Measurements from ENCODE around the gene SYP. TPM values are rescaled to one million over a fixed set of nuclear protein-coding genes. Genes with fewer than 3 reads are reported as not detected.

Gene SYP
- total and polyA plus RNA-seq, 10 of the 15 experiments (the other 5 are each of a cell fraction or from before 2014, with no cell fraction given), result 0.34 to 1.7 (median 0.74) TPM

- TF ChIP-seq ZNF207 (IDR thresholded peaks at IDR 0.05; ENCODE audit: borderline replicate concordance), result 0 out of 2 replicates have a peak, but pooled peaks have one; percentile 46
These were observed 13.6 kb downstream of the SYP start, which contains the start of gene PRICKLE3 (continued) for GRCh38 chrX:49186125-49187027.

GRCh38 chrX:49184294-49185281 lies 15.4 kb downstream of the SYP start:
- Histone ChIP-seq H3K36me3 (ENCODE audit: control insufficient read depth in 2 of 2, insufficient read depth in 2 of 2, low read length in 1 of 2) (peaks cover 0 to 3% of the 10 kb centered on the region in 2 experiments; a peak in 2 of 4 replicates), H3K27ac (ENCODE audit: control insufficient read depth, insufficient read depth) (peak overlapping the region; percentile 55), H4K20me1 (ENCODE audit: control insufficient read depth, insufficient read depth) (no peaks in the 10 kb centered on the region), H3K79me2 (ENCODE audit: control insufficient read depth, insufficient read depth, low read length) (peaks cover 5% of the 10 kb centered on the region), H3K4me3 (peak overlapping the region; percentile 80), H2AFZ (ENCODE audit: control insufficient read depth, low read depth, low read length) (no peak overlapping the region), H3K9me3 (replicated peaks; ENCODE audit: control insufficient read depth, insufficient read depth, low read length) (no peaks in the 10 kb centered on the region; the same call in 2 of the 3 replicates), H3K4me1 (ENCODE audit: control insufficient read depth, insufficient read depth, low read length) (peaks cover 1% of the 10 kb centered on the region; the same call in 1 of the 2 replicates), H3K9ac (ENCODE audit: control insufficient read depth, insufficient read depth, low read length) (peak overlapping the region; percentile 65), H3K4me2 (ENCODE audit: control insufficient read depth, insufficient read depth) (peak overlapping the region; percentile 79; the same call in 1 of the 2 replicates), H3K27me3 (replicated peaks in 1 of 2; ENCODE audit: control insufficient read depth in 2 of 2, insufficient read depth in 2 of 2, low read length in 1 of 2) (no peaks in the 10 kb centered on the region)
- intact Hi-C loops (cut with micrococcal nuclease; ENCODE audit: unreplicated experiment) (no loop called here), in situ Hi-C loops (cut with MboI) (loop anchor here (10.0 kb wide), 1 partner anchor 380 kb away; the partner anchor contains the start of gene HDAC6)
- ChIA-PET SMC1A (ENCODE audit: uncharacterized antibody, unreplicated experiment) (interaction anchor here (0.6 to 2.1 kb wide), 4 partner anchors 18 to 105 kb away, joined by 3 to 5 read pairs (median 3); partner anchors contain the start of gene WDR45), POLR2A (interaction anchor here (0.5 to 3.0 kb wide), 5 partner anchors 13 to 104 kb away, joined by 3 to 21 read pairs (median 4); partner anchors contain the start of gene PLP2), RAD21 (ENCODE audit: unreplicated experiment) (interaction anchor here (1.2 to 2.1 kb wide), 4 partner anchors 13 to 84 kb away, joined by 3 to 10 read pairs (median 4); partner anchors contain the start of gene PLP2), CTCF (interaction anchor here (0.9 to 2.5 kb wide), 7 partner anchors 8 to 84 kb away, joined by 3 to 15 read pairs (median 3); no protein-coding TSS in a partner anchor)
- WGBS (ENCODE audit: insufficient coverage, insufficient replicate concordance, low lambda C conversion rate, missing lambda C conversion rate), result 41% methylated on average over 42 of the region's 46 CpGs
- ATAC-seq (peak; percentile 78), DNase-seq (ENCODE audit: low read depth, low spot score) (no peak), FAIRE-seq (no peak)
- no TSS peak for BruUV-seq (replicated peaks)
- no peak for TF ChIP-seq EP300 (IDR thresholded peaks at IDR 0.05; ENCODE audit: borderline replicate concordance in 1 of 2, control insufficient read depth in 1 of 2, low read depth in 2 of 2, low read length in 2 of 2)
- TF ChIP-seq REST (IDR thresholded peaks at IDR 0.05; ENCODE audit: low read depth, low read length), result no peak
- 0 out of 2 replicates have a peak, but pooled peaks have one; percentile 18 for TF ChIP-seq DPF2 (IDR thresholded peaks at IDR 0.05)
- no peak for TF ChIP-seq ATF7 (IDR thresholded peaks at IDR 0.05; ENCODE audit: low read depth)
- no peak for TF ChIP-seq CEBPB (IDR thresholded peaks at IDR 0.05; ENCODE audit: borderline replicate concordance in 1 of 2, low read depth in 2 of 2, low read length in 2 of 2)
- TF ChIP-seq CHD1 (IDR thresholded peaks at IDR 0.05; ENCODE audit: low read depth, low read length), result no peak
- TF ChIP-seq GATAD2B (conservative IDR thresholded peaks at IDR 0.05; ENCODE audit: low read depth), result peak; percentile 49; the same call in 1 of the 2 replicates
- TF ChIP-seq YBX1 (IDR thresholded peaks at IDR 0.05), result no peak
- no peak for TF ChIP-seq SMAD1 (IDR thresholded peaks at IDR 0.05; ENCODE audit: low read depth, partially characterized antibody)
- TF ChIP-seq SUPT20H (IDR thresholded peaks at IDR 0.05; ENCODE audit: borderline replicate concordance, control insufficient read depth, low read depth, low read length), result no peak
- TF ChIP-seq POLR2A (IDR thresholded peaks at IDR 0.05; ENCODE audit: low read depth, low read length), result peak; percentile 50; the same call in 1 of the 2 replicates
- TF ChIP-seq IKZF1 (conservative IDR thresholded peaks at IDR 0.05), result peak; percentile 57
- TF ChIP-seq TARDBP (IDR thresholded peaks at IDR 0.05; ENCODE audit: borderline replicate concordance), result no peak
- TF ChIP-seq SMC3 (IDR thresholded peaks at IDR 0.05; ENCODE audit: borderline replicate concordance, low read length), result no peak
- TF ChIP-seq RAD21 (IDR thresholded peaks at IDR 0.05; ENCODE audit: insufficient read depth, low read depth, low read length), result no peak

All from GM12878 (cell line).